Loucy (cell line): Measurements from ENCODE around the gene TUBB2B.
"Not testable (repeated sequence)": the region's sequence is repeated elsewhere in the genome, so short reads cannot be mapped to it uniquely, and the experiment has no call there.

Experiments
- EZH2phosphoT487 ChIP-seq: fragments of 200-600 bp; IDR thresholded peaks from 2 replicates; pipeline ENCODE4 v1.6.1; 2018; ENCODE audit warnings: antibody characterized with exemption, mild to moderate bottlenecking, moderate library complexity, borderline replicate concordance
- TF ChIP-seq, protein P1 (sequence below): fragments of 200-600 bp; sonication (generic); conservative IDR thresholded peaks from 2 replicates; pipeline ENCODE4 v1.5.1; 2014; ENCODE audit warnings: mild to moderate bottlenecking, antibody characterized with exemption, low read length

DNA sequence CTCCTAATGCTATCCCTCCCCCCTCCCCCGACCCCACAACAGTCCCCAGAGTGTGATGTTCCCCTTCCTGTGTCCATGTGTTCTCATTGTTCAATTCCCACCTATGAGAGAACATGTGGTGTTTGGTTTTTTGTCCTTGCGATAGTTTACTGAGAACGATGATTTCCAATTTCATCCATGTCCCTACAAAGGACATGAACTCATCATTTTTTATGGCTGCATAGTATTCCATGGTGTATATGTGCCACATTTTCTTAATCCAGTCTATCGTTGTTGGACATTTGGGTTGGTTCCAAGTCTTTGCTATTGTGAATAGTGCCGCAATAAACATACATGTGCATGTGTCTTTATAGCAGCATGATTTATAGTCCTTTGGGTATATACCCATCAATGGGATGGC, 29.7 kb downstream of the TUBB2B start:
- TF ChIP-seq, protein P1, sequence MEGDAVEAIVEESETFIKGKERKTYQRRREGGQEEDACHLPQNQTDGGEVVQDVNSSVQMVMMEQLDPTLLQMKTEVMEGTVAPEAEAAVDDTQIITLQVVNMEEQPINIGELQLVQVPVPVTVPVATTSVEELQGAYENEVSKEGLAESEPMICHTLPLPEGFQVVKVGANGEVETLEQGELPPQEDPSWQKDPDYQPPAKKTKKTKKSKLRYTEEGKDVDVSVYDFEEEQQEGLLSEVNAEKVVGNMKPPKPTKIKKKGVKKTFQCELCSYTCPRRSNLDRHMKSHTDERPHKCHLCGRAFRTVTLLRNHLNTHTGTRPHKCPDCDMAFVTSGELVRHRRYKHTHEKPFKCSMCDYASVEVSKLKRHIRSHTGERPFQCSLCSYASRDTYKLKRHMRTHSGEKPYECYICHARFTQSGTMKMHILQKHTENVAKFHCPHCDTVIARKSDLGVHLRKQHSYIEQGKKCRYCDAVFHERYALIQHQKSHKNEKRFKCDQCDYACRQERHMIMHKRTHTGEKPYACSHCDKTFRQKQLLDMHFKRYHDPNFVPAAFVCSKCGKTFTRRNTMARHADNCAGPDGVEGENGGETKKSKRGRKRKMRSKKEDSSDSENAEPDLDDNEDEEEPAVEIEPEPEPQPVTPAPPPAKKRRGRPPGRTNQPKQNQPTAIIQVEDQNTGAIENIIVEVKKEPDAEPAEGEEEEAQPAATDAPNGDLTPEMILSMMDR: not testable (repeated sequence)
- TF ChIP-seq EZH2phosphoT487: not testable (repeated sequence)
